Lower leg skin (tissue), 3 donors: ENCODE results near the gene CELA3A.

Experiments used
- POLR2A ChIP-seq, 2 donors: fragments of 450-650 bp; IDR thresholded peaks; one replicate each; pipeline ENCODE4 v1.6.1; 2016 to 2017; ENCODE audit warnings: antibody characterized with exemption in 2 of 2, mild to moderate bottlenecking in 1 of 2, moderate library complexity in 1 of 2
- TF ChIP-seq, protein P1 (sequence below), 3 donors: fragments of 450-650 bp; IDR thresholded peaks; one replicate each; pipeline ENCODE4 v1.5.1; 2016; ENCODE audit warnings: antibody characterized with exemption in 3 of 3, mild to moderate bottlenecking in 3 of 3, moderate library complexity in 2 of 3

GRCh38 chr1:22001409-22001808 lies at the start of gene CELA3A:
- TF ChIP-seq, protein P1, sequence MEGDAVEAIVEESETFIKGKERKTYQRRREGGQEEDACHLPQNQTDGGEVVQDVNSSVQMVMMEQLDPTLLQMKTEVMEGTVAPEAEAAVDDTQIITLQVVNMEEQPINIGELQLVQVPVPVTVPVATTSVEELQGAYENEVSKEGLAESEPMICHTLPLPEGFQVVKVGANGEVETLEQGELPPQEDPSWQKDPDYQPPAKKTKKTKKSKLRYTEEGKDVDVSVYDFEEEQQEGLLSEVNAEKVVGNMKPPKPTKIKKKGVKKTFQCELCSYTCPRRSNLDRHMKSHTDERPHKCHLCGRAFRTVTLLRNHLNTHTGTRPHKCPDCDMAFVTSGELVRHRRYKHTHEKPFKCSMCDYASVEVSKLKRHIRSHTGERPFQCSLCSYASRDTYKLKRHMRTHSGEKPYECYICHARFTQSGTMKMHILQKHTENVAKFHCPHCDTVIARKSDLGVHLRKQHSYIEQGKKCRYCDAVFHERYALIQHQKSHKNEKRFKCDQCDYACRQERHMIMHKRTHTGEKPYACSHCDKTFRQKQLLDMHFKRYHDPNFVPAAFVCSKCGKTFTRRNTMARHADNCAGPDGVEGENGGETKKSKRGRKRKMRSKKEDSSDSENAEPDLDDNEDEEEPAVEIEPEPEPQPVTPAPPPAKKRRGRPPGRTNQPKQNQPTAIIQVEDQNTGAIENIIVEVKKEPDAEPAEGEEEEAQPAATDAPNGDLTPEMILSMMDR (IDR thresholded peaks at IDR 0.05): no peak
- no peak for TF ChIP-seq POLR2A (IDR thresholded peaks at IDR 0.05)
